ENCODE results near the gene XG. TPM values are rescaled to one million over a fixed set of nuclear protein-coding genes. Genes with fewer than 3 reads are reported as not detected.
"Not testable (repeated sequence)": the region's sequence is repeated elsewhere in the genome, so short reads cannot be mapped to it uniquely, and the experiment has no call there.

XG gene
- total and polyA plus RNA-seq, 4 donors = 0.21 to 0.71 (median 0.39) TPM

- H3K9me3 ChIP-seq (ENCODE audit: control insufficient read depth in 4 of 4, insufficient read depth in 3 of 4, low read length in 3 of 4) = no peaks in the 10 kb centered on the region
These were observed 4.7 kb downstream of the XG start for GRCh38 chrX:2756548-2756947.

DNA sequence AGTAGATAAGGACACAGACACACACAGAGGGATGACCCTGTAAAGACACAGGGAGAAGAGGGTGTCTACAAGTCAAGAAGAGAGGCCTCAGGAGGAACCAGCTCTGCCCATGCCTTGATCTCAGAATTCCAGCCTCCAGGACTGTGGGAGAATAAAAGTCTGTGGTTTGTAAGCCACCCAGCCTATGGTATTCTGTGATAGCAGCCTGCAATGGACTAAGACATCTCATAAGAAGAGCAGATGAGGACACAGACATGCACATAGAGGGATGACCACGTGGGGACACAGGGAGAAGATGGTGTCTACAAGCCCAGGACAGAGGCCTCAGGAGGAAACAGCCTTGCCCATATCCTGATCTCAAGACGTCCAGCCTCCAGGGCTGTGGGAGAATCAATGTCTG, 9.4 kb downstream of the XG start:
- no peak overlapping the region for H3K9ac ChIP-seq (ENCODE audit: insufficient read depth in 1 of 2, low read length in 2 of 2)
- H3K27me3 ChIP-seq (ENCODE audit: control insufficient read depth in 3 of 3, insufficient read depth in 3 of 3, low read length in 2 of 3) = peaks cover 0 to 9% (median 0%) of the 10 kb centered on the region in 3 donors
- no peak for TF ChIP-seq CTCF (IDR thresholded peaks at IDR 0.05; ENCODE audit: control extremely low read depth, extremely low read depth)
- no peak for ATAC-seq (ENCODE audit: insufficient read depth, low FRiP score)
- no peaks in the 10 kb centered on the region for H3K36me3 ChIP-seq (ENCODE audit: control insufficient read depth in 4 of 4, insufficient read depth in 4 of 4, low read length in 4 of 4)
- no peaks in the 10 kb centered on the region for H3K4me1 ChIP-seq (ENCODE audit: control insufficient read depth in 5 of 5, insufficient read depth in 5 of 5, low read length in 5 of 5)
- DNase-seq = no peak
- no peak overlapping the region for H3K27ac ChIP-seq (ENCODE audit: low read depth in 1 of 2, low read length in 1 of 2)
- no peaks in the 10 kb centered on the region for H3K9me3 ChIP-seq (ENCODE audit: control insufficient read depth in 4 of 4, insufficient read depth in 3 of 4, low read length in 3 of 4)
- no peak overlapping the region for H3K4me3 ChIP-seq
- WGBS, 2 donors = 76 to 80% methylated on average over 2 of the region's 2 CpGs

More at GRCh38 chrX:2756548-2756947, 4.7 kb downstream of the XG start:
- TF ChIP-seq CTCF (IDR thresholded peaks at IDR 0.05; ENCODE audit: control extremely low read depth, extremely low read depth) = no peak
- Histone ChIP-seq H3K9ac (ENCODE audit: insufficient read depth in 1 of 2, low read length in 2 of 2) (no peak overlapping the region), H3K27ac (ENCODE audit: low read depth in 1 of 2, low read length in 1 of 2) (no peak overlapping the region), H3K4me3 (no peak overlapping the region), H3K27me3 (ENCODE audit: control insufficient read depth in 3 of 3, insufficient read depth in 3 of 3, low read length in 2 of 3) (peaks cover 0 to 4% (median 0%) of the 10 kb centered on the region in 3 donors), H3K36me3 (ENCODE audit: control insufficient read depth in 4 of 4, insufficient read depth in 4 of 4, low read length in 4 of 4) (no peaks in the 10 kb centered on the region), H3K4me1 (ENCODE audit: control insufficient read depth in 5 of 5, insufficient read depth in 5 of 5, low read length in 5 of 5) (no peaks in the 10 kb centered on the region)
- ATAC-seq (ENCODE audit: insufficient read depth, low FRiP score) = no peak
- WGBS, 2 donors = 67 to 79% methylated on average over 10 of the region's 10 CpGs
- DNase-seq = no peak

- H3K27ac ChIP-seq (ENCODE audit: low read depth in 1 of 2, low read length in 1 of 2) = not testable (repeated sequence)
These were observed 10.8 kb downstream of the XG start for GRCh38 chrX:2762671-2763070.

GRCh38 chrX:2764766-2765548, 13.1 kb downstream of the XG start:
- not testable (repeated sequence) for H3K4me1 ChIP-seq (ENCODE audit: control insufficient read depth in 5 of 5, insufficient read depth in 5 of 5, low read length in 5 of 5); H3K9me3 ChIP-seq (ENCODE audit: control insufficient read depth in 4 of 4, insufficient read depth in 3 of 4, low read length in 3 of 4); ATAC-seq (ENCODE audit: insufficient read depth, low FRiP score); H3K4me3 ChIP-seq; H3K27ac ChIP-seq (ENCODE audit: low read depth in 1 of 2, low read length in 1 of 2); H3K36me3 ChIP-seq (ENCODE audit: control insufficient read depth in 4 of 4, insufficient read depth in 4 of 4, low read length in 4 of 4); H3K9ac ChIP-seq (ENCODE audit: insufficient read depth in 1 of 2, low read length in 2 of 2)
- H3K27me3 ChIP-seq (ENCODE audit: control insufficient read depth in 3 of 3, insufficient read depth in 3 of 3, low read length in 2 of 3) = peaks cover 0 to 15% (median 0%) of the 10 kb centered on the region in 3 donors
- WGBS, 2 donors = 84 to 85% methylated on average over 19 of the region's 19 CpGs
- DNase-seq = peak in 1 of 3 donors; percentile 10

More at GRCh38 chrX:2762671-2763070, 10.8 kb downstream of the XG start:
- not testable (repeated sequence) for H3K36me3 ChIP-seq (ENCODE audit: control insufficient read depth in 4 of 4, insufficient read depth in 4 of 4, low read length in 4 of 4); H3K9ac ChIP-seq (ENCODE audit: insufficient read depth in 1 of 2, low read length in 2 of 2); ATAC-seq (ENCODE audit: insufficient read depth, low FRiP score); DNase-seq; H3K9me3 ChIP-seq (ENCODE audit: control insufficient read depth in 4 of 4, insufficient read depth in 3 of 4, low read length in 3 of 4); H3K27me3 ChIP-seq (ENCODE audit: control insufficient read depth in 3 of 3, insufficient read depth in 3 of 3, low read length in 2 of 3); H3K4me3 ChIP-seq; H3K4me1 ChIP-seq (ENCODE audit: control insufficient read depth in 5 of 5, insufficient read depth in 5 of 5, low read length in 5 of 5)
- 63 to 76% methylated on average over 4 of the region's 4 CpGs for WGBS, 2 donors

Measured in lung (tissue), 12 donors.